GM12878 (cell line): ENCODE measurements around the gene IQGAP2. TPM values are rescaled to one million over a fixed set of nuclear protein-coding genes. Genes with fewer than 3 reads are reported as not detected.

Experiments
- ATAC-seq: fragments of 200-7000 bp; cut with Tn5 transposase; 3 replicates; pipeline ENCODE4 v1.9.1; 2020; ENCODE audit warnings: mild to moderate bottlenecking, moderate library complexity
- BruUV-seq: library from RNA; stranded (reverse); fragments of 400-500 nt; replicated peaks from 2 replicates; lab custom pipeline; 2021; lab: Mats Ljungman, UMichigan
- CTCF ChIA-PET: fragments of 300-600 bp; sonication (Branson Sonifier 250); formaldehyde crosslinking; extraction: SDS; loops from one replicate; lab custom pipeline; 2021; ENCODE audit warnings: inconsistent platforms; lab: Yijun Ruan, JAX
- POLR2A ChIA-PET: fragments of 350-600 bp; formaldehyde crosslinking; extraction: SDS; loops from one replicate; lab custom pipeline; 2021; ENCODE audit warnings: inconsistent platforms; lab: Charles Lee
- RAD21 ChIA-PET: fragments of 300-600 bp; sonication (Branson Sonifier 250); formaldehyde crosslinking; loops from one replicate; lab custom pipeline; 2023; ENCODE audit warnings: antibody characterized with exemption; ENCODE audit not compliant: unreplicated experiment; lab: Charles Lee
- SMC1A ChIA-PET: fragments of 300-600 bp; sonication (Branson Sonifier 250); formaldehyde crosslinking; loops from one replicate; lab custom pipeline; 2023; ENCODE audit not compliant: unreplicated experiment, uncharacterized antibody; lab: Charles Lee
- DNase-seq: peaks from one replicate; pipeline ENCODE4 v3.0.0-alpha.2; 2011; ENCODE audit warnings: low read depth, low spot score
- FAIRE-seq: peaks from 3 replicates; lab custom pipeline; 2011; peaks lifted over from hg19 to GRCh38; lab: Jason Lieb, UNC
- H2AFZ ChIP-seq: 2 replicates; pipeline ENCODE4 v1.6.0; 2011; ENCODE audit warnings: low read depth, low read length, control low read depth; ENCODE audit not compliant: control insufficient read depth
- H3K27ac ChIP-seq: 2 replicates; pipeline ENCODE4 v1.5.1; 2011; ENCODE audit warnings: control low read depth; ENCODE audit not compliant: control insufficient read depth, insufficient read depth
- H3K27me3 ChIP-seq, 2 experiments: replicated peaks in 1 of 2; 2 replicates each; pipeline versions ENCODE4 v1.6.0 to v1.6.1; 2011; ENCODE audit warnings: low read length in 1 of 2; ENCODE audit not compliant: control insufficient read depth in 2 of 2, insufficient read depth in 2 of 2
- H3K36me3 ChIP-seq, 2 experiments: 2 replicates each; pipeline ENCODE4 v1.5.1; 2011; ENCODE audit warnings: low read length in 1 of 2; ENCODE audit not compliant: control insufficient read depth in 2 of 2, insufficient read depth in 2 of 2
- H3K4me1 ChIP-seq: 2 replicates; pipeline ENCODE4 v1.6.1; 2011; ENCODE audit warnings: mild to moderate bottlenecking, low read length, moderate library complexity, mixed read lengths; ENCODE audit not compliant: control insufficient read depth, insufficient read depth
- H3K4me2 ChIP-seq: 2 replicates; pipeline ENCODE4 v1.6.0; 2011; ENCODE audit warnings: control low read depth; ENCODE audit not compliant: control insufficient read depth, insufficient read depth
- H3K4me3 ChIP-seq: fragments of 200-600 bp; sonication (generic); 2 replicates; pipeline ENCODE4 v1.5.1; 2016
- H3K79me2 ChIP-seq: 2 replicates; pipeline ENCODE4 v1.6.0; 2011; ENCODE audit warnings: low read length; ENCODE audit not compliant: control insufficient read depth, insufficient read depth
- H3K9ac ChIP-seq: 2 replicates; pipeline ENCODE4 v1.8.0; 2011; ENCODE audit warnings: low read length, control low read depth, mixed read lengths; ENCODE audit not compliant: control insufficient read depth, insufficient read depth
- H3K9me3 ChIP-seq: replicated peaks from 3 replicates; pipeline ENCODE4 v1.5.1; 2011; ENCODE audit warnings: mild to moderate bottlenecking, low read length; ENCODE audit not compliant: control insufficient read depth, insufficient read depth
- H4K20me1 ChIP-seq: 2 replicates; pipeline ENCODE4 v1.6.0; 2011; ENCODE audit not compliant: control insufficient read depth, insufficient read depth
- ATF3 ChIP-seq: IDR thresholded peaks from 2 replicates; pipeline ENCODE4 v1.6.1; 2011; ENCODE audit warnings: low read depth, mild to moderate bottlenecking, low read length, moderate library complexity, borderline replicate concordance; ENCODE audit errors: extremely low read depth
- CHD1 ChIP-seq: IDR thresholded peaks from 2 replicates; pipeline ENCODE4 v1.6.1; 2012; ENCODE audit warnings: low read depth, low read length, improper control_type of control experiment
- CHD2 ChIP-seq: IDR thresholded peaks from 2 replicates; pipeline ENCODE4 v1.6.1; 2011; ENCODE audit warnings: low read depth, low read length, improper control_type of control experiment, borderline replicate concordance
- EED ChIP-seq: sonication (generic); IDR thresholded peaks from 2 replicates; pipeline ENCODE4 v1.6.1; 2016; ENCODE audit warnings: antibody characterized with exemption, low read depth
- IKZF1 ChIP-seq: fragments of 450-650 bp; conservative IDR thresholded peaks from 2 replicates; pipeline ENCODE4 v1.6.1; 2017; ENCODE audit warnings: antibody characterized with exemption, mild to moderate bottlenecking
- NFYA ChIP-seq: IDR thresholded peaks from 2 replicates; pipeline ENCODE4 v1.6.1; 2011; ENCODE audit warnings: low read depth, mild to moderate bottlenecking, low read length, improper control_type of control experiment, borderline replicate concordance
- PML ChIP-seq: IDR thresholded peaks from 2 replicates; pipeline ENCODE4 v1.6.1; 2012; ENCODE audit warnings: low read length, inconsistent platforms
- SMAD5 ChIP-seq: IDR thresholded peaks from 2 replicates; pipeline ENCODE4 v1.6.1; 2016; ENCODE audit warnings: antibody characterized with exemption, low read depth
- SMC3 ChIP-seq: IDR thresholded peaks from 2 replicates; pipeline ENCODE4 v1.6.1; 2011; ENCODE audit warnings: low read length, improper control_type of control experiment, borderline replicate concordance
- SUZ12 ChIP-seq: fragments of 200-600 bp; sonication (generic); IDR thresholded peaks from one replicate; pipeline ENCODE4 v1.6.1; 2018; ENCODE audit warnings: antibody characterized with exemption, mild to moderate bottlenecking; ENCODE audit not compliant: unreplicated experiment
- TAF1 ChIP-seq: IDR thresholded peaks from 2 replicates; pipeline ENCODE4 v1.6.1; 2011; ENCODE audit warnings: mild to moderate bottlenecking, low read depth, low read length, borderline replicate concordance
- TBL1XR1 ChIP-seq: IDR thresholded peaks from 2 replicates; pipeline ENCODE4 v1.6.1; 2012; ENCODE audit warnings: low read depth, low read length, improper control_type of control experiment
- USF1 ChIP-seq: IDR thresholded peaks from 2 replicates; pipeline ENCODE4 v1.6.1; 2011; ENCODE audit warnings: borderline replicate concordance, low read depth, mild to moderate bottlenecking, moderate library complexity, mixed read lengths, low read length; ENCODE audit not compliant: insufficient read depth; ENCODE audit errors: extremely low read length
- WRNIP1 ChIP-seq: IDR thresholded peaks from 2 replicates; pipeline ENCODE4 v1.6.1; 2011; ENCODE audit warnings: low read depth, low read length, improper control_type of control experiment, borderline replicate concordance
- ZNF207 ChIP-seq: fragments of 450-650 bp; IDR thresholded peaks from 2 replicates; pipeline ENCODE4 v1.6.1; 2014; ENCODE audit warnings: antibody characterized with exemption, mild to moderate bottlenecking, borderline replicate concordance
- ZNF24 ChIP-seq: fragments of 450-650 bp; IDR thresholded peaks from 2 replicates; pipeline ENCODE4 v1.6.1; 2017; ENCODE audit warnings: antibody characterized with exemption, mild to moderate bottlenecking
- WGBS: methylation state at CpG from one replicate; pipeline ENCODE4 v1.1.6; 2016; ENCODE audit warnings: low lambda C conversion rate; ENCODE audit not compliant: insufficient replicate concordance, insufficient coverage; ENCODE audit errors: missing lambda C conversion rate; 5-methylcytosine and 5-hydroxymethylcytosine counted together
- in situ Hi-C: fragments of 300-500 bp; cut with MboI; formaldehyde crosslinking; loops from 9 replicates; pipeline ENCODE4 v1.14.3; 2018; ENCODE audit warnings: mixed read lengths
- intact Hi-C: fragments of 100-400 bp; cut with micrococcal nuclease; formaldehyde crosslinking; loops from one replicate; pipeline ENCODE4 v1.14.2; 2022; ENCODE audit not compliant: unreplicated experiment
- polyA plus RNA-seq, 11 experiments: library from polyadenylated mRNA; depleted of rRNA in 4 of 11; unstranded in 6 of 11; stranded (reverse) in 5 of 11; fragments of >200 nt; fragmentation: Nextera tagmentation in 4 of 11; fragmentation: Illumina TruSeq in 1 of 11; extraction: Ambion mirVana in 4 of 11; extraction: Trizol in 1 of 11; gene quantifications; 1 replicate in 1 of 11; 2 replicates in 10 of 11; pipeline versions ENCODE4 v1.2.1 to v1.2.3, GENCODE V29; 2011 to 2016; ENCODE audit warnings: inconsistent platforms in 2 of 11, missing spikeins in 2 of 11, low read depth in 1 of 11
- total RNA-seq, 4 experiments: library from RNA; depleted of rRNA in 3 of 4; stranded (reverse); fragments of >200 nt in 3 of 4; fragmentation: Illumina TruSeq in 1 of 4; extraction: Trizol in 1 of 4; gene quantifications; 2 replicates each; pipeline versions ENCODE4 v1.2.1 to v1.2.3, GENCODE V29; 2013 to 2021
- TF ChIP-seq, protein P1 (sequence below): fragments of 450-650 bp; IDR thresholded peaks from 2 replicates; pipeline ENCODE4 v1.6.1; 2018; ENCODE audit warnings: mild to moderate bottlenecking, low read depth, moderate library complexity; ENCODE audit not compliant: partially characterized antibody
- TF ChIP-seq, protein P2 (sequence below): fragments of 450-650 bp; IDR thresholded peaks from 2 replicates; pipeline ENCODE4 v1.6.1; 2017; ENCODE audit warnings: borderline replicate concordance

The IQGAP2 gene
- total and polyA plus RNA-seq, 10 of the 15 experiments (the other 5 are each of a cell fraction or from before 2014, with no cell fraction given), result 14.5 to 41.4 (median 21.8) TPM

GRCh38 chr5:76638479-76638878 lies 235.4 kb downstream of the IQGAP2 start (continued):
- TF ChIP-seq, protein P1, sequence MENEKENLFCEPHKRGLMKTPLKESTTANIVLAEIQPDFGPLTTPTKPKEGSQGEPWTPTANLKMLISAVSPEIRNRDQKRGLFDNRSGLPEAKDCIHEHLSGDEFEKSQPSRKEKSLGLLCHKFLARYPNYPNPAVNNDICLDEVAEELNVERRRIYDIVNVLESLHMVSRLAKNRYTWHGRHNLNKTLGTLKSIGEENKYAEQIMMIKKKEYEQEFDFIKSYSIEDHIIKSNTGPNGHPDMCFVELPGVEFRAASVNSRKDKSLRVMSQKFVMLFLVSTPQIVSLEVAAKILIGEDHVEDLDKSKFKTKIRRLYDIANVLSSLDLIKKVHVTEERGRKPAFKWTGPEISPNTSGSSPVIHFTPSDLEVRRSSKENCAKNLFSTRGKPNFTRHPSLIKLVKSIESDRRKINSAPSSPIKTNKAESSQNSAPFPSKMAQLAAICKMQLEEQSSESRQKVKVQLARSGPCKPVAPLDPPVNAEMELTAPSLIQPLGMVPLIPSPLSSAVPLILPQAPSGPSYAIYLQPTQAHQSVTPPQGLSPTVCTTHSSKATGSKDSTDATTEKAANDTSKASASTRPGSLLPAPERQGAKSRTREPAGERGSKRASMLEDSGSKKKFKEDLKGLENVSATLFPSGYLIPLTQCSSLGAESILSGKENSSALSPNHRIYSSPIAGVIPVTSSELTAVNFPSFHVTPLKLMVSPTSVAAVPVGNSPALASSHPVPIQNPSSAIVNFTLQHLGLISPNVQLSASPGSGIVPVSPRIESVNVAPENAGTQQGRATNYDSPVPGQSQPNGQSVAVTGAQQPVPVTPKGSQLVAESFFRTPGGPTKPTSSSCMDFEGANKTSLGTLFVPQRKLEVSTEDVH, result no peak
- TF ChIP-seq EED, result no peak
- no peak for TF ChIP-seq USF1
- TF ChIP-seq WRNIP1, result no peak

- DNase-seq, result peak; percentile 15
- no TSS peak for BruUV-seq
- peak; percentile 89 for ATAC-seq
- Histone ChIP-seq H3K36me3 (no peaks in the 10 kb centered on the region), H3K4me3 (no peak overlapping the region), H3K79me2 (no peaks in the 10 kb centered on the region), H3K4me1 (peaks cover 11% of the 10 kb centered on the region; the same call in 1 of the 2 replicates), H2AFZ (no peak overlapping the region), H3K9me3 (no peaks in the 10 kb centered on the region), H3K9ac (no peak overlapping the region), H3K27ac (no peak overlapping the region), H4K20me1 (no peaks in the 10 kb centered on the region), H3K4me2 (no peak overlapping the region), H3K27me3 (no peaks in the 10 kb centered on the region)
- intact Hi-C loops, result loop anchor here (1.0 kb wide), 2 partner anchors 39 to 133 kb away; no protein-coding TSS in a partner anchor
- RAD21 ChIA-PET, result interaction anchor here (1.2 to 1.8 kb wide), 6 partner anchors 11 to 133 kb away, joined by 4 to 16 read pairs (median 4); no protein-coding TSS in a partner anchor
- in situ Hi-C loops, result loop anchor here (5.0 kb wide), 1 partner anchor 39 kb away; no protein-coding TSS in a partner anchor
- WGBS, result 5% methylated on average over 1 of the region's 1 CpG
- POLR2A ChIA-PET, result no interaction called here
- no peak for FAIRE-seq
- SMC1A ChIA-PET, result interaction anchor here (0.6 to 2.8 kb wide), 10 partner anchors 16 to 133 kb away, joined by 3 to 14 read pairs (median 4); no protein-coding TSS in a partner anchor
- CTCF ChIA-PET, result interaction anchor here (0.7 to 6.5 kb wide), 13 partner anchors 11 to 799 kb away, joined by 3 to 69 read pairs (median 5); no protein-coding TSS in a partner anchor
- no peak for TF ChIP-seq IKZF1
- no peak for TF ChIP-seq CHD2
- TF ChIP-seq NFYA, result no peak
- no peak for TF ChIP-seq ATF3
- TF ChIP-seq, protein P2, sequence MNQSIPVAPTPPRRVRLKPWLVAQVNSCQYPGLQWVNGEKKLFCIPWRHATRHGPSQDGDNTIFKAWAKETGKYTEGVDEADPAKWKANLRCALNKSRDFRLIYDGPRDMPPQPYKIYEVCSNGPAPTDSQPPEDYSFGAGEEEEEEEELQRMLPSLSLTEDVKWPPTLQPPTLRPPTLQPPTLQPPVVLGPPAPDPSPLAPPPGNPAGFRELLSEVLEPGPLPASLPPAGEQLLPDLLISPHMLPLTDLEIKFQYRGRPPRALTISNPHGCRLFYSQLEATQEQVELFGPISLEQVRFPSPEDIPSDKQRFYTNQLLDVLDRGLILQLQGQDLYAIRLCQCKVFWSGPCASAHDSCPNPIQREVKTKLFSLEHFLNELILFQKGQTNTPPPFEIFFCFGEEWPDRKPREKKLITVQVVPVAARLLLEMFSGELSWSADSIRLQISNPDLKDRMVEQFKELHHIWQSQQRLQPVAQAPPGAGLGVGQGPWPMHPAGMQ, result no peak
- TF ChIP-seq CHD1, result no peak
- no peak for TF ChIP-seq SUZ12
- TF ChIP-seq ZNF207, result no peak
- no peak for TF ChIP-seq SMAD5
- TF ChIP-seq PML, result no peak
- peak; percentile 75 for TF ChIP-seq SMC3
- TF ChIP-seq ZNF24, result no peak
- TF ChIP-seq TAF1, result no peak
- no peak for TF ChIP-seq TBL1XR1
These were observed 238.5 kb downstream of the IQGAP2 start for GRCh38 chr5:76641514-76642120.
